Neural progenitor cell (in vitro differentiated cells): ENCODE results near the gene KLC1.

ENCODE experiments used
- CTCF ChIP-seq: fragments of 200-600 bp; sonication (generic); IDR thresholded peaks from 2 replicates; pipeline ENCODE4 v1.5.1; 2017; ENCODE audit warnings: antibody characterized with exemption, mild to moderate bottlenecking
- EZH2 ChIP-seq: fragments of 200-600 bp; sonication (generic); IDR thresholded peaks from 2 replicates; pipeline ENCODE4 v1.6.1; 2017; ENCODE audit warnings: antibody characterized with exemption, mild to moderate bottlenecking, moderate library complexity
- EZH2phosphoT487 ChIP-seq: fragments of 200-600 bp; sonication (generic); IDR thresholded peaks from 2 replicates; pipeline ENCODE4 v1.6.1; 2017; ENCODE audit warnings: antibody characterized with exemption

DNA sequence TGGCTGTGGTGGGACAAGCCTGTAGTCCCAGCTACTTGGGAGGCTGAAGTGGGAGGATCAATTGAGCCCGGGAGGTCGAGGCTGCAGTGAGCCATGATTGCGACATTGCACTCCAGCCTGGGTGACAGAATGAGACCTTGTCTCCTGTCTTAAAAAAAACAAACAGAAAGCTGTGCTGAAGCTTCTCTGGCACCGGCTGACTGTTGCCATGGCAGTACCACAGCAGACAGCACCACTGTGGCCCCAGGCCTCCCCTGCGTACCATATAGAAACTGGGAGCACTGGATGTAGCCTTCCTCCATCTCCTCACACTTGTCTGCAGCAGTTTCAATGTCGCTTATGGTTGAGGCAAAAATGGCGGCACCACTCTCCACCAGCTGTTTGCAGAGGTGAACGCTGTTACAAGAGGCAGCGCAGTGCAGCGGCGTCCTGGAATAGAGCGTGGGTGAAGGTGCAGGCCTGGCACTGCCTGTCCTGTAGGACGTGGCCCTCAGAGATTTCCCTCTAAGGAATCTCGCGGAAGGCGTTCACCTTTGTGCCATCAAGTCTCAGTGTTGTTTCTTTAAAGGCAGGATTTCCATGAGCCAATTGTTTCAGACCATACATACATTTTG is 108.5 kb downstream of the KLC1 start:
- TF ChIP-seq EZH2 = no peak
- TF ChIP-seq CTCF = no peak
- TF ChIP-seq EZH2phosphoT487 = no peak
